Activated naive CD4-positive, alpha-beta T cell treated with anti-CD3 and anti-CD28 coated beads, Interleukin-2, amount 50 U/mL, for 72 hours (primary cell): ENCODE data around the gene PLCD3. TPM values are rescaled to one million over a fixed set of nuclear protein-coding genes. Genes with fewer than 3 reads are reported as not detected.
A peak's percentile ranks its signal among the peaks of the same experiment; 100 is the strongest.

Experiments
- ATAC-seq, 2 donors: fragments of 150-1000 bp; cut with Tn5 transposase; 2 replicates each; pipeline ENCODE4 v1.10.0; 2021; ENCODE audit warnings: mild to moderate bottlenecking in 2 of 2, moderate library complexity in 2 of 2
- DNase-seq, 2 donors: peaks; one replicate each; pipeline ENCODE4 v3.0.0; 2021 to 2022; ENCODE audit warnings: low spot score in 2 of 2
- H3K27ac Mint-ChIP-seq, 2 donors: one replicate each; pipeline ENCODE4 v1.8.0; 2022; ENCODE audit warnings: mild to moderate bottlenecking in 2 of 2, mixed read lengths in 2 of 2
- H3K36me3 Mint-ChIP-seq, 2 donors: one replicate each; pipeline ENCODE4 v1.8.0; 2022; ENCODE audit warnings: mixed read lengths in 2 of 2
- H3K9me3 Mint-ChIP-seq, 2 donors: one replicate each; pipeline ENCODE4 v1.8.0; 2022; ENCODE audit warnings: mixed read lengths in 2 of 2
- total RNA-seq, 2 donors: library from RNA; stranded (reverse); gene quantifications; one replicate each; pipeline ENCODE4 v1.2.3, GENCODE V29; 2022

The PLCD3 gene
- total RNA-seq, 2 donors from 2014 or later, result 3.9 to 7.7 TPM

- Mint-ChIP-seq H3K9me3 (no peaks in the 10 kb centered on the region), H3K36me3 (peaks cover 20 to 25% of the 10 kb centered on the region in 2 donors), H3K27ac (no peak overlapping the region)
- DNase-seq, result no peak
- ATAC-seq, result no peak
These were observed 23.9 kb upstream of the PLCD3 start for GRCh38 chr17:45156242-45156641.

- H3K27ac Mint-ChIP-seq, result no peak overlapping the region
- no peak for DNase-seq
- no peak for ATAC-seq
- H3K36me3 Mint-ChIP-seq, result peaks cover 16 to 22% of the 10 kb centered on the region in 2 donors
- H3K9me3 Mint-ChIP-seq, result no peaks in the 10 kb centered on the region
These were observed 23.2 kb upstream of the PLCD3 start for GRCh38 chr17:45155483-45155882.

- no peak overlapping the region for H3K27ac Mint-ChIP-seq
- ATAC-seq (peak; percentile 12 to 53), DNase-seq (no peak)
- no peaks in the 10 kb centered on the region for H3K9me3 Mint-ChIP-seq
- peaks cover 14 to 21% of the 10 kb centered on the region in 2 donors for H3K36me3 Mint-ChIP-seq
These were observed 22.7 kb upstream of the PLCD3 start for GRCh38 chr17:45155029-45155428.

- Mint-ChIP-seq H3K36me3 (peaks cover 26 to 34% of the 10 kb centered on the region in 2 donors), H3K27ac (peak overlapping the region; percentile 74 to 100), H3K9me3 (no peaks in the 10 kb centered on the region)
- ATAC-seq, result no peak
- DNase-seq, result no peak
These were observed 18.8 kb upstream of the PLCD3 start for GRCh38 chr17:45150911-45151809.

GRCh38 chr17:45149669-45150664, 17.7 kb upstream of the PLCD3 start:
- ATAC-seq, result peak in 1 of 2 donors; percentile 0

GRCh38 chr17:45149037-45149668, 16.8 kb upstream of the PLCD3 start:
- peak; percentile 18 to 33 for ATAC-seq
- peak overlapping the region; percentile 100 for H3K27ac Mint-ChIP-seq
- peak; percentile 74 to 80 for DNase-seq
- H3K36me3 Mint-ChIP-seq, result peaks cover 26 to 34% of the 10 kb centered on the region in 2 donors
- H3K9me3 Mint-ChIP-seq, result no peaks in the 10 kb centered on the region

More at GRCh38 chr17:45149669-45150664, 17.7 kb upstream of the PLCD3 start:
- Mint-ChIP-seq H3K9me3 (no peaks in the 10 kb centered on the region), H3K36me3 (peaks cover 26 to 34% of the 10 kb centered on the region in 2 donors), H3K27ac (peak overlapping the region; percentile 100)
- DNase-seq, result peak in 1 of 2 donors; percentile 45

- peak; percentile 99 for DNase-seq
- Mint-ChIP-seq H3K9me3 (no peaks in the 10 kb centered on the region), H3K36me3 (peaks cover 26 to 34% of the 10 kb centered on the region in 2 donors), H3K27ac (peak within 1 kb of the TSS; percentile 100)
- ATAC-seq, result peak; percentile 77 to 84
These were observed 16.1 kb upstream of the PLCD3 start, which contains the start of gene HEXIM1 for GRCh38 chr17:45148183-45149036. TSS of gene HEXIM1 (plus strand) at chr17:45148475. CDS start at chr17:45149191, 716 bp downstream.

- Mint-ChIP-seq H3K27ac (peak overlapping the region; percentile 100), H3K36me3 (peaks cover 26 to 34% of the 10 kb centered on the region in 2 donors), H3K9me3 (no peaks in the 10 kb centered on the region)
These were observed 15.4 kb upstream of the PLCD3 start for GRCh38 chr17:45147581-45148182.

GRCh38 chr17:45146890-45147580, 14.7 kb upstream of the PLCD3 start:
- ATAC-seq, result peak; percentile 2 to 6
- Mint-ChIP-seq H3K36me3 (peaks cover 26 to 34% of the 10 kb centered on the region in 2 donors), H3K9me3 (no peaks in the 10 kb centered on the region), H3K27ac (peak overlapping the region; percentile 100)
- peak in 1 of 2 donors; percentile 72 for DNase-seq

More at GRCh38 chr17:45147581-45148182, 15.4 kb upstream of the PLCD3 start:
- DNase-seq (peak; percentile 73 to 82), ATAC-seq (peak; percentile 4 to 42)

- H3K27ac Mint-ChIP-seq, result peak overlapping the region; percentile 94 to 100
- no peak for DNase-seq
- no peaks in the 10 kb centered on the region for H3K9me3 Mint-ChIP-seq
- ATAC-seq, result no peak
- H3K36me3 Mint-ChIP-seq, result peaks cover 26 to 34% of the 10 kb centered on the region in 2 donors
These were observed 14.2 kb upstream of the PLCD3 start for GRCh38 chr17:45146592-45146889.

- ATAC-seq (no peak), DNase-seq (no peak)
- Mint-ChIP-seq H3K36me3 (peaks cover 26 to 34% of the 10 kb centered on the region in 2 donors), H3K9me3 (no peaks in the 10 kb centered on the region), H3K27ac (no peak overlapping the region)
These were observed 13.9 kb upstream of the PLCD3 start for GRCh38 chr17:45146166-45146565.

GRCh38 chr17:45145035-45145389, 12.7 kb upstream of the PLCD3 start:
- no peaks in the 10 kb centered on the region for H3K9me3 Mint-ChIP-seq
- H3K36me3 Mint-ChIP-seq, result peaks cover 24 to 31% of the 10 kb centered on the region in 2 donors
- H3K27ac Mint-ChIP-seq, result peak overlapping the region in 1 of 2 donors; percentile 46
- DNase-seq, result no peak
- ATAC-seq, result no peak

- Mint-ChIP-seq H3K36me3 (peaks cover 18 to 25% of the 10 kb centered on the region in 2 donors), H3K9me3 (no peaks in the 10 kb centered on the region), H3K27ac (peak overlapping the region in 1 of 2 donors; percentile 48)
- no peak for ATAC-seq
- no peak for DNase-seq
These were observed 12.1 kb upstream of the PLCD3 start for GRCh38 chr17:45144199-45145034.

- Mint-ChIP-seq H3K9me3 (no peaks in the 10 kb centered on the region), H3K36me3 (peaks cover 14 to 21% of the 10 kb centered on the region in 2 donors), H3K27ac (peak overlapping the region in 1 of 2 donors; percentile 48)
- DNase-seq (peak in 1 of 2 donors; percentile 39), ATAC-seq (no peak)
These were observed 11.5 kb upstream of the PLCD3 start for GRCh38 chr17:45143767-45144198.
